Brain microvascular endothelial cell (primary cell): ENCODE data around the gene CWH43.
"Not testable (repeated sequence)": the region's sequence is repeated elsewhere in the genome, so short reads cannot be mapped to it uniquely, and the experiment has no call there.

ENCODE experiments used
- DNase-seq: peaks from one replicate; pipeline ENCODE4 v3.0.0-alpha.2; 2020
- H3K27ac ChIP-seq: fragments of 250-450 bp; sonication (Bioruptor Pico); 2 replicates; pipeline ENCODE4 v1.5.1; 2020; ENCODE audit warnings: mild to moderate bottlenecking, moderate library complexity
- H3K27me3 ChIP-seq: fragments of 250-450 bp; sonication (Bioruptor Pico); replicated peaks from 2 replicates; pipeline ENCODE4 v1.5.1; 2020; ENCODE audit warnings: mild to moderate bottlenecking
- H3K36me3 ChIP-seq: fragments of 250-450 bp; sonication (Bioruptor Pico); replicated peaks from 2 replicates; pipeline ENCODE4 v1.5.1; 2020; ENCODE audit warnings: mild to moderate bottlenecking
- H3K4me3 ChIP-seq: 2 replicates; pipeline ENCODE4 v1.5.1; 2011; ENCODE audit warnings: low read depth, mild to moderate bottlenecking, control low read depth, low read length, moderate library complexity
- in situ Hi-C: cut with HindIII; loops from 2 replicates; pipeline ENCODE4 v1.10.0; 2017; ENCODE audit warnings: low sequenced_read_pairs, low pct_ligation_motif_present
- TF ChIP-seq, protein P1 (sequence below): IDR thresholded peaks from 2 replicates; pipeline ENCODE4 v1.5.1; 2011; ENCODE audit warnings: low read depth, mild to moderate bottlenecking, moderate library complexity, low read length, control low read depth, inconsistent platforms; ENCODE audit errors: missing control alignments

CWH43 gene

DNA sequence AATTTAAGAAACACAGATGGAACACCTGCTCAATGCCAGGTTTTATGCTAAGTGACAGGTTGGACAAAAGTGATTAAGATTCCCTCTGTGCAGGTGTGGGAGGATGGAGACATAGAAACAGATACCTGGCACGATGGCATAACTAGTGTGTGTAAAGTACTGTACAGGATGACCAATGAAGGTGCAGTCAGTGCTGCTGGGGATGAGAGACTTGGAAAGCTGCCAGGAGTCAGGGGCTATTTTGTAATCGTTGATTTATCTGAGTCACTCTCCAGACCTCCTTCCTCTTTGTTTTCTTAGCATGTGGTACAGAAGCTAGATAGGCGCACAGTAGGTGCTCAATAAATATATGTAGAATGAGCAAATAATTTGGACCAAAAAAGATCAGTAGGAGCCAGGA lies 58.2 kb downstream of the CWH43 start:
- Histone ChIP-seq H3K27me3 (no peaks in the 10 kb centered on the region), H3K36me3 (no peaks in the 10 kb centered on the region), H3K27ac (no peak overlapping the region), H3K4me3 (no peak overlapping the region)
- TF ChIP-seq, protein P1, sequence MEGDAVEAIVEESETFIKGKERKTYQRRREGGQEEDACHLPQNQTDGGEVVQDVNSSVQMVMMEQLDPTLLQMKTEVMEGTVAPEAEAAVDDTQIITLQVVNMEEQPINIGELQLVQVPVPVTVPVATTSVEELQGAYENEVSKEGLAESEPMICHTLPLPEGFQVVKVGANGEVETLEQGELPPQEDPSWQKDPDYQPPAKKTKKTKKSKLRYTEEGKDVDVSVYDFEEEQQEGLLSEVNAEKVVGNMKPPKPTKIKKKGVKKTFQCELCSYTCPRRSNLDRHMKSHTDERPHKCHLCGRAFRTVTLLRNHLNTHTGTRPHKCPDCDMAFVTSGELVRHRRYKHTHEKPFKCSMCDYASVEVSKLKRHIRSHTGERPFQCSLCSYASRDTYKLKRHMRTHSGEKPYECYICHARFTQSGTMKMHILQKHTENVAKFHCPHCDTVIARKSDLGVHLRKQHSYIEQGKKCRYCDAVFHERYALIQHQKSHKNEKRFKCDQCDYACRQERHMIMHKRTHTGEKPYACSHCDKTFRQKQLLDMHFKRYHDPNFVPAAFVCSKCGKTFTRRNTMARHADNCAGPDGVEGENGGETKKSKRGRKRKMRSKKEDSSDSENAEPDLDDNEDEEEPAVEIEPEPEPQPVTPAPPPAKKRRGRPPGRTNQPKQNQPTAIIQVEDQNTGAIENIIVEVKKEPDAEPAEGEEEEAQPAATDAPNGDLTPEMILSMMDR: no peak
- in situ Hi-C loops: no loop called here
- no peak for DNase-seq

DNA sequence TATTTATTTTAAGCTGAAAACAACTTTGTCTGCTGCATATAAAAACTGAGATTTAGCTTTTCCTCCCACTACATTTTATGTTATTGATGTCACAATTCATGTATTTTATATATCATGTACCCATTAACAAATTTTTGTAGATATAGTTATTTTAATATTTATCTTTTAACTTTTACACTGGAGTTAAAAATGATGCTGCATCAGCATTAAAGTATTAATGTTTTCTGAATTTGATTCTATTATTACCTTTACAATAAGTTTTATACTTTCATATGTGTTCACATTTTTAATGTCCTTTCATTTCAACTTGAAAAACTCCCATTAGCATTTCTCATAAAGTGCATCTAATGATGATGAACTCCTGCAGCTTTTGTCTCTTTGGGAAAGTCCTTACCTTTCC lies 72.2 kb downstream of the CWH43 start:
- DNase-seq: no peak
- no peak overlapping the region for H3K4me3 ChIP-seq
- H3K27ac ChIP-seq: no peak overlapping the region
- TF ChIP-seq, protein P1: no peak
- in situ Hi-C loops: no loop called here
- H3K36me3 ChIP-seq: no peaks in the 10 kb centered on the region
- H3K27me3 ChIP-seq: no peaks in the 10 kb centered on the region

DNA sequence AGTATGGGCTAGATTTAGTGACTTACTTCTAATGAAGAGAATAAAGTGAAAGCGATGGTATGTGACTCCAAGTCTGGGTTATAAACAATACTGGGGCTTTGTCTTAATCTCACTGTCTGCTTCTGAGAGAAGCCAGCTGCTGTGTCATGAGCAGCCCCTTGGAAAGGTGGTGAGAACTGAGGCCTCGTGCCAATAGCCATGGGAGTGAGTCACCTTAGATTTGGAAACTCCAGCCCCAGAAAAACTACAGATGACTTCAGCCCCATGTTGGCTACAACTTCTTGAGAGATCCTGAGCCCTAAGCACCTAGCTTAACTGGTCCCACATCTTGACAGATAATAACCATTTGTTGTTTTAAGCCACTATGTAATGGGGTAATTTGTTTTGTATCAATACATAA lies 77.6 kb downstream of the CWH43 start:
- in situ Hi-C loops: no loop called here
- DNase-seq: no peak
- H3K27me3 ChIP-seq: no peaks in the 10 kb centered on the region
- no peaks in the 10 kb centered on the region for H3K36me3 ChIP-seq
- H3K4me3 ChIP-seq: no peak overlapping the region
- no peak overlapping the region for H3K27ac ChIP-seq
- TF ChIP-seq, protein P1: no peak

DNA sequence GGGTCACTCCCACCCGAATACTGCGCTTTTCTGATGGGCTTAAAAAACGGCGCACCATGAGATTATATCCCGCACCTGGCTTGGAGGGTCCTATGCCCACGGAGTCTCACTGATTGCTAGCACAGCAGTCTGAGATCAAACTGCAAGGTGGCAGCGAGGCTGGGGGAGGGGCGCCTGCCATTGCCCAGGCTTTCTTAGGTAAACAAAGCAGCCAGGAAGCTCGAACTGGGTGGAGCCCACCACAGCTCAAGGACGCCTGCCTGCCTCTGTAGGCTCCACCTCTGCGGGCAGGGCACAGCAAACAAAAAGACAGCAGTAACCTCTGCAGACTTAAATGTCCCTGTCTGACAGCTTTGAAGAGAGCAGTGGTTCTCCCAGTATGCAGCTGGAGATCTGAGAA lies 86.1 kb downstream of the CWH43 start:
- H3K27me3 ChIP-seq, H3K36me3 ChIP-seq, H3K4me3 ChIP-seq, in situ Hi-C loops, DNase-seq, H3K27ac ChIP-seq: not testable (repeated sequence)

DNA sequence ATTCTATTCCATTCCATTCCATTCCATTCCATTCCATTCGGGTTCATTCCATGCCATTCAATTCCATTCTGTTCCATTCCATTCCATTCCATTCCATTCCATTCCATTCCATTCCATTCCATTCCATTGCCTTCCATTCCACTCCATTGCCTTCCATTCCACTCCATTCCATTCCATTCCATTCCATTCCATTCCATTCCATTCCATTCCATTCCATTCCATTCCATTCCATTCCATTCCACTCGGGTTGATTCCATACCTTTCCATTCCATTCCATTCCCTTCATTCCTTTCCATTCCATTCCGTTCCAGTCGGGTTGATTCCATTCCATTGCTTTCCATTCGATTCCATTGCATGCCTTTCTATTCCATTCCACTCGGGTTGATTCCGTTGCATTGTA lies 105.8 kb downstream of the CWH43 start:
- DNase-seq, H3K4me3 ChIP-seq, H3K36me3 ChIP-seq, H3K27ac ChIP-seq, in situ Hi-C loops, H3K27me3 ChIP-seq: not testable (repeated sequence)

DNA sequence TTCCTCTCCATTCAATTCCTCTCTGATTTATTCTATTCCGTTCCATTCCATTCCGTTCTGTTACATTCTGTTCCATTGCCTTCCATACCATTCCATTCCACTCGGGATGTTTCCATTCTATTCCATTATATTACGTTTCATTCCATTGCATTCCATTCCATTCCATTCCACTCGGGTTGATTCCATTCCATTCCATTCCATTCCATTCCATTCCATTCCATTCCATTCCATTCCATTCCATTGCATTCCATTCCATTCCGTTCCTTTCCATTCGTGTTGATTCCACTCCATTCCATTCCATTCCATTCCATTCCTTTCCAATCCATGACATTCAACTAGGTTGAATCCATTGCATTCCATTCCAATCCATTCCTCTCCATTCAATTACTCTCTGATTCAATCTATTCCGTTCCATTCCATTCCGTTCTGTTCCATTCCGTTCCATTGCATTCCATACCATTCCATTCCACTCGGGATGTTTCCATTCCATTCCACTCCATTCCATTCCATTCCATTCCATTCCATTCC lies 106.6 kb downstream of the CWH43 start:
- H3K36me3 ChIP-seq, H3K4me3 ChIP-seq, H3K27ac ChIP-seq, in situ Hi-C loops, H3K27me3 ChIP-seq, DNase-seq: not testable (repeated sequence)

DNA sequence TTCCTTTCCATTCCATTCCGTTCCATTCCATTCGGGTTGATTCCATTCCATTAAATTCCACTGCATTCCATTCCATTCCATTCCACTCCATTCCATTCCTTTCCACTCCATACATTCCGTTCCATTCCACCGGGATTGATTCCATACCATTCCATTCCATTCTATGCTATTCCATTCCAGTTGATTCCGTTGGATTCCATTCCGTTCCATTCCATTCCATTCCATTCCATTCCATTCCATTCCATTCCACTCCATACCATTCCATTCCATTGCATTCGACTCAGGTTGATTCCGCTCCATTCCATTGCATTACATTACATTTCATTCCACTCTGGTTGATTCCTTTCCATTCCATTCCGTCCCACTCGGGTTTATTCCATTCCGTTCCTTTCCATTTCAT lies 110.1 kb downstream of the CWH43 start:
- H3K27ac ChIP-seq, DNase-seq, H3K36me3 ChIP-seq, in situ Hi-C loops, H3K4me3 ChIP-seq, H3K27me3 ChIP-seq: not testable (repeated sequence)

DNA sequence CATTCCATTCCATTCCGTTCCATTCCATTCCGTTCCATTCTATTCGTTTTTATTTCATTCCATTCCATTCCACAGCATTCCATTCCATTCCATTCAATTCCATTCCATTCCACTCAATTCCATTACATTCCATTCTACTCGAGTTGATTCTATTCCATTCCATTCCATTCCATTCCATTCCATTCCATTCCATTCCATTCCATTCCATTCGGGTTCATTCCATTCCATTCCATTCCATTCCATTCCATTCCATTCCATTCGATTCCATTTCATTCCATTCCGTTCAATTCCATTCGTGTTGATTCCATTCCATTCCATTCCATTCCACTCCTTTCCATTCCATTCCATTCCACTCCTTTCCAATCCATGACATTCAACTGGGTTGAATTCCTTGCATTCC lies 110.6 kb downstream of the CWH43 start:
- H3K27me3 ChIP-seq, DNase-seq, H3K4me3 ChIP-seq, H3K36me3 ChIP-seq, in situ Hi-C loops, H3K27ac ChIP-seq: not testable (repeated sequence)

DNA sequence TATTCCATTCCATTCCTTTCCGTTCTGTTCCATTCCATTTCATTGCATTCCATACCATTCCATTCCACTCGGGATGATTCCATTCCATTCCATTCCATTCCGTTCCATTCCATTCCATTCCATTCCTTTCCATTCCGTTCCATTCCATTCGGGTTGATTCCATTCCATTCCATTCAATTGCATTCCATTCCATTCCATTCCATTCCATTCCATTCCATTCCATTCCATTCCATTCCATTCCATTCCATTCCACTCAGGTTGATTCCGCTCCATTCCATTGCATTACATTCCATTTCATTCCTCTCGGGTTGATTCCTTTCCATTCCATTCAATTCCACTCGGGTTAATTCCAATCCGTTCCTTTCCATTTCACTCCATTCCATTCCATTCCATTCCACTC lies 111.0 kb downstream of the CWH43 start:
- H3K27ac ChIP-seq, DNase-seq, in situ Hi-C loops, H3K27me3 ChIP-seq, H3K36me3 ChIP-seq, H3K4me3 ChIP-seq: not testable (repeated sequence)

DNA sequence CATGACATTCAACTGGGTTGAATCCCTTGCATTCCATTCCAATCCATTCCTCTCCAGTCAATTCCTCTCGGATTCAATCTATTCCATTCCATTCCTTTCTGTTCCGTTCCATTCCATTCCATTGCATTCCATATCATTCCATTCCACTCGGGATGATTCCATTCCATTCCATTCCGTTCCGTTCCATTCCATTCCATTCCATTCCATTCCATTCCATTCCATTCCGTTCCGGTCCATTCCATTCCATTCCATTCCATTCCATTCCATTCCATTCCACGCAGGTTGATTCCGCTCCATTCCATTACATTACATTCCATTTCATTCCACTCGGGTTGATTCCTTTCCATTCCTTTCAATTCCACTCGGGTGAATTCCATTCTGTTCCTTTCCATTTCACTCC lies 111.4 kb downstream of the CWH43 start:
- DNase-seq, H3K36me3 ChIP-seq, H3K27me3 ChIP-seq, in situ Hi-C loops, H3K4me3 ChIP-seq, H3K27ac ChIP-seq: not testable (repeated sequence)

DNA sequence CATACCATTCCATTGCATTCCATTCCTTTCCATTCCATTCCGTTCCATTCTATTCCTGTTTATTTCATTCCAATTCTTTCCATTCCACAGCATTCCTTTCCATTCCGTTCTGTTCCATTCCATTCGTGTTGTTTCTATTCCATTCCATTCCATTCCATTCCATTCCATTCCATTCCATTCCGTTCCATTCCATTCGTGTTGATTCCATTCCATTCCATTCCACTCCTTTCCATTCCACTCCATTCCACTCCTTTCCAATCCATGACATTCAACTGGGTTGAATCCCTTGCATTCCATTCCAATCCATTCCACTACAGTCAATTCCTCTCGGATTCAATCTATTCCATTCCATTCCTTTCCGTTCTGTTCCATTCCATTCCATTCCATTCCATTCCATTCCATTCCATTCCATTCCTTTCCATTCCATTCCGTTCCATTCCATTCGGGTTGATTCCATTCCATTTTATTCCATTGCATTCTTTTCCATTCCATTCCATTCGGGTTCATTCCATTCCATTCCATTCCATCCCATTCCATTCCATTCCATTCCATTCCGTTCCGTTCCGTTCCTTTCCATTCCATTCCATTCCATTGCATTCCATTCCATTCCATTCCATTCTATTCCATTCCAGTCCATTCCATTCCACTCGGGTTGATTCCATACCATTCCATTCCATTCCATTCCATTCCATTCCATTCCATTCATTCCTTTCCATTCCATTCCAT lies 112.1 kb downstream of the CWH43 start:
- H3K4me3 ChIP-seq, H3K27ac ChIP-seq, H3K27me3 ChIP-seq, DNase-seq, H3K36me3 ChIP-seq, in situ Hi-C loops: not testable (repeated sequence)
